ENCODE data around the gene SSH3. TPM values are rescaled to one million over a fixed set of nuclear protein-coding genes. Genes with fewer than 3 reads are reported as not detected.
A peak's percentile ranks its signal among the peaks of the same experiment; 100 is the strongest.

SSH3 gene
- total and polyA plus RNA-seq, 2 of the 8 experiments (the other 6 are each of a cell fraction or from before 2014, with no cell fraction given): 16.9 to 19.8 TPM

- POLR2A ChIA-PET (ENCODE audit: partially characterized antibody): interaction anchor here (1.2 to 2.4 kb wide), 6 partner anchors 11 to 78 kb away, joined by 3 to 10 read pairs (median 8); partner anchors contain the start of gene SSH3
- FAIRE-seq: no peak
- TF ChIP-seq KDM4A (IDR thresholded peaks at IDR 0.05; ENCODE audit: low read depth, low read length, severe bottlenecking) (peak; percentile 65), E2F6 (IDR thresholded peaks at IDR 0.05) (peak; percentile 61; the same call in 1 of the 2 replicates), TBP (IDR thresholded peaks at IDR 0.05; ENCODE audit: low read depth, low read length) (0 out of 2 replicates have a peak, but pooled peaks have one; percentile 1), RAD21 (IDR thresholded peaks at IDR 0.05 in 1 of 2, conservative IDR thresholded peaks at IDR 0.05 in 1 of 2; ENCODE audit: low read depth in 2 of 2, low read length in 2 of 2) (no peak), CBX8 (IDR thresholded peaks at IDR 0.05; ENCODE audit: borderline replicate concordance, low read depth, low read length) (no peak), GTF2F1 (IDR thresholded peaks at IDR 0.05; ENCODE audit: borderline replicate concordance, low read depth, low read length) (no peak), SIN3A (conservative IDR thresholded peaks at IDR 0.05 in 1 of 2, IDR thresholded peaks at IDR 0.05 in 1 of 2; ENCODE audit: low read depth in 1 of 2, low read length in 2 of 2) (peak in 1 of 2 experiments; percentile 17; a peak in 1 of 4 replicates), HDAC2 (IDR thresholded peaks at IDR 0.05; ENCODE audit: borderline replicate concordance in 1 of 2, low read depth in 2 of 2, low read length in 2 of 2) (peak in 1 of 2 experiments; percentile 45; a peak in 2 of 4 replicates), SUZ12 (IDR thresholded peaks at IDR 0.05; ENCODE audit: low read length) (0 out of 2 replicates have a peak, but pooled peaks have one; percentile 33)
Observed at GRCh38 chr11:67317888-67318555, 14.7 kb downstream of the SSH3 start.

More at GRCh38 chr11:67317888-67318555, 14.7 kb downstream of the SSH3 start:
- peaks cover 0 to 2% of the 10 kb centered on the region in 2 experiments for H4K20me1 ChIP-seq (replicated peaks in 1 of 2; ENCODE audit: control insufficient read depth in 1 of 2, insufficient read depth in 2 of 2, low read length in 2 of 2)
- peak overlapping the region; percentile 36 to 89 (median 68) for H3K4me3 ChIP-seq (ENCODE audit: extremely low read depth in 1 of 4, insufficient read depth in 2 of 4, low read depth in 3 of 4, low read length in 4 of 4)
- peak overlapping the region in 3 of 4 experiments; percentile 13 to 53 (median 39); a peak in 4 of 7 replicates for H3K9ac ChIP-seq (replicated peaks in 1 of 4; ENCODE audit: extremely low read depth in 1 of 4, low read depth in 3 of 4, low read length in 3 of 4)
- H3K23ac ChIP-seq (ENCODE audit: insufficient read length): no peak overlapping the region
- 0 out of 2 replicates have a peak overlapping the region, but pooled peaks have one; percentile 54 for H2AFZ ChIP-seq (ENCODE audit: low read length)
- no peak for DNase-seq (ENCODE audit: low read depth in 1 of 2, low spot score in 2 of 2)
- H3K14ac ChIP-seq (ENCODE audit: insufficient read length): no peak overlapping the region
- peaks cover 0 to 3% (median 0%) of the 10 kb centered on the region in 4 experiments; a peak in 2 of 7 replicates for H3K4me1 ChIP-seq (replicated peaks in 1 of 4; ENCODE audit: control insufficient read depth in 3 of 4, insufficient read depth in 4 of 4, low read length in 3 of 4)
- no peaks in the 10 kb centered on the region for H3K36me3 ChIP-seq (ENCODE audit: control insufficient read depth in 2 of 4, insufficient read depth in 4 of 4, low read length in 3 of 4)
- no peak overlapping the region for H2BK120ac ChIP-seq (replicated peaks; ENCODE audit: low read depth, low read length)
- no peak overlapping the region for H4K5ac ChIP-seq (ENCODE audit: insufficient read length, low read depth, low read length)
- H3K4ac ChIP-seq (replicated peaks; ENCODE audit: insufficient read length, low read depth, low read length): no peak overlapping the region
- H3K79me2 ChIP-seq (ENCODE audit: control insufficient read depth in 1 of 2, insufficient read depth in 2 of 2, low read length in 2 of 2): no peaks in the 10 kb centered on the region
- CTCF ChIA-PET (ENCODE audit: partially characterized antibody): interaction anchor here (0.5 to 11.4 kb wide), 32 partner anchors 9 to 264 kb away, joined by 3 to 186 read pairs (median 4); partner anchors contain the start of genes ANKRD13D, GRK2, POLD4 and SSH3
- H2AK5ac ChIP-seq (ENCODE audit: low read depth, low read length): no peak overlapping the region
- no peak overlapping the region for H3K18ac ChIP-seq (ENCODE audit: extremely low read depth, low read length)
- WGBS, 2 experiments (ENCODE audit: extremely low coverage in 1 of 2, insufficient coverage in 1 of 2, insufficient read length in 1 of 2, insufficient replicate concordance in 2 of 2, low coverage in 1 of 2, low lambda C conversion rate in 2 of 2, missing lambda C conversion rate in 1 of 2): 6% methylated on average over 52 of the region's 53 CpGs; no CpG with 5 or more reads in 1 of the 2 experiments
- H4K91ac ChIP-seq (replicated peaks; ENCODE audit: insufficient read length, low read length): no peak overlapping the region
- no peak overlapping the region for H3K27ac ChIP-seq (ENCODE audit: low read depth, low read length)
- no peak overlapping the region for H2BK15ac ChIP-seq (ENCODE audit: low read length)
- no peak overlapping the region for H2BK20ac ChIP-seq (ENCODE audit: low read length)
- no peak overlapping the region for H3K56ac ChIP-seq (replicated peaks; ENCODE audit: insufficient read length, low read depth, low read length)
- H4K8ac ChIP-seq (ENCODE audit: extremely low read depth, insufficient read depth, low read length): no peak overlapping the region
- H2BK5ac ChIP-seq (ENCODE audit: low read depth, low read length): no peak overlapping the region
- H3K9me3 ChIP-seq (ENCODE audit: insufficient read depth in 2 of 2, low read depth in 1 of 2, low read length in 1 of 2): no peaks in the 10 kb centered on the region
- peaks cover 3% of the 10 kb centered on the region; the same call in 1 of the 2 replicates for H3K23me2 ChIP-seq (ENCODE audit: low read depth, low read length)
- peak overlapping the region; percentile 68 to 86 for H3K4me2 ChIP-seq (ENCODE audit: insufficient read depth in 1 of 2, low read depth in 2 of 2, low read length in 2 of 2)
- no peak overlapping the region for H2BK12ac ChIP-seq (ENCODE audit: low read depth, low read length)
- H3K27me3 ChIP-seq (replicated peaks in 1 of 4; ENCODE audit: control insufficient read depth in 3 of 4, extremely low read depth in 1 of 4, insufficient read depth in 3 of 4, low read length in 3 of 4): peaks cover 5 to 16% (median 11%) of the 10 kb centered on the region in 4 experiments; a peak in 6 of 7 replicates
- no peaks in the 10 kb centered on the region for H3K79me1 ChIP-seq (ENCODE audit: low read depth, low read length)
